Stimulated activated naive CD8-positive, alpha-beta T cell treated with anti-CD3 and anti-CD28 coated beads, Interleukin-15, amount 100 ng/mL, for 72 hours (primary cell): ENCODE measurements around the gene CHST8.

Experiments
- ATAC-seq: fragments of 150-1000 bp; cut with Tn5 transposase; 2 replicates; pipeline ENCODE4 v1.10.0; 2021; ENCODE audit warnings: mild to moderate bottlenecking, moderate library complexity
- DNase-seq, 2 donors: peaks; one replicate each; pipeline ENCODE4 v3.0.0; 2021 to 2022
- H3K27ac Mint-ChIP-seq, 2 donors: one replicate each; pipeline ENCODE4 v1.8.0; 2022; ENCODE audit warnings: mild to moderate bottlenecking in 2 of 2, mixed read lengths in 2 of 2, moderate library complexity in 2 of 2
- H3K27me3 Mint-ChIP-seq: one replicate; pipeline ENCODE4 v1.8.0; 2022; ENCODE audit warnings: mixed read lengths
- H3K4me1 Mint-ChIP-seq: one replicate; pipeline ENCODE4 v1.8.0; 2022; ENCODE audit warnings: mild to moderate bottlenecking, mixed read lengths
- H3K4me3 Mint-ChIP-seq, 2 donors: one replicate each; pipeline ENCODE4 v1.8.0; 2022; ENCODE audit warnings: mild to moderate bottlenecking in 2 of 2, mixed read lengths in 2 of 2, moderate library complexity in 1 of 2
- H3K9me3 Mint-ChIP-seq, 2 donors: one replicate each; pipeline ENCODE4 v1.8.0; 2022; ENCODE audit warnings: mixed read lengths in 2 of 2

CHST8 gene

DNA sequence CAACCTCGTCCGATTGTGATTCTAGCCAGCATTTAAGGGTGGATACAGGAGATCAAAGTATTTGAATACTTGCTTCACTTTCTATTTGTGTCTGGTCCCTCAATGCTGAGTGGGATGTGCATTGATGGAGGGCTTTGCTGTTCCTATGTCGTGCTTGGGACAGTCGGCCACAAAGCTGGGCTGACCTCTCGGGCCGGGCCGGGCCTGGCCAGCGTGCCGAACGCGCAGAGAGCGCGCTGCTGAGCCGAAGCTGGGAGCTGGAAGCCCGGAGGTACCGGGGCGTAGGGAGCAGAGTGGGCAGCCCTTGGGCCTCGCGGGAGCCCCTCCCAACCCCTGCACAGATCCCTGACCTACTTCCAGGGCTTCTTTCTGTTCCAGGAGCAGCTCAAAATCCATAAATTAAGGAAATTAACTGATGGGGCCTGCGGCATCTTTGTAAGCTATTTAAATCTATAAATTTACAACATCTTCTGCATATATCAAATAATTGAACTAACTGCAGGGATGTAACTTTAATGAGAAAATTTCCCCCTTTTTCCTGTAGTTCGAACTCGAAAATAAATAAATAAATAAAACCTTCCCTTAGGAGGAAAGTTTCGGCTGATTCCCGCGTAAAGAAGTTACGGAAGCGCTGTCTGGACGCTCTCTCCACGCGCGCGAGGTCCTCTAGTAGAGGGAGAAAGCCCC lies 173.1 kb downstream of the CHST8 start:
- Mint-ChIP-seq H3K27me3 (peaks cover 60% of the 10 kb centered on the region), H3K27ac (no peak overlapping the region), H3K9me3 (no peaks in the 10 kb centered on the region), H3K4me1 (peaks cover 8% of the 10 kb centered on the region), H3K4me3 (peak overlapping the region; percentile 75 to 78)
- no peak for ATAC-seq
- no peak for DNase-seq

DNA sequence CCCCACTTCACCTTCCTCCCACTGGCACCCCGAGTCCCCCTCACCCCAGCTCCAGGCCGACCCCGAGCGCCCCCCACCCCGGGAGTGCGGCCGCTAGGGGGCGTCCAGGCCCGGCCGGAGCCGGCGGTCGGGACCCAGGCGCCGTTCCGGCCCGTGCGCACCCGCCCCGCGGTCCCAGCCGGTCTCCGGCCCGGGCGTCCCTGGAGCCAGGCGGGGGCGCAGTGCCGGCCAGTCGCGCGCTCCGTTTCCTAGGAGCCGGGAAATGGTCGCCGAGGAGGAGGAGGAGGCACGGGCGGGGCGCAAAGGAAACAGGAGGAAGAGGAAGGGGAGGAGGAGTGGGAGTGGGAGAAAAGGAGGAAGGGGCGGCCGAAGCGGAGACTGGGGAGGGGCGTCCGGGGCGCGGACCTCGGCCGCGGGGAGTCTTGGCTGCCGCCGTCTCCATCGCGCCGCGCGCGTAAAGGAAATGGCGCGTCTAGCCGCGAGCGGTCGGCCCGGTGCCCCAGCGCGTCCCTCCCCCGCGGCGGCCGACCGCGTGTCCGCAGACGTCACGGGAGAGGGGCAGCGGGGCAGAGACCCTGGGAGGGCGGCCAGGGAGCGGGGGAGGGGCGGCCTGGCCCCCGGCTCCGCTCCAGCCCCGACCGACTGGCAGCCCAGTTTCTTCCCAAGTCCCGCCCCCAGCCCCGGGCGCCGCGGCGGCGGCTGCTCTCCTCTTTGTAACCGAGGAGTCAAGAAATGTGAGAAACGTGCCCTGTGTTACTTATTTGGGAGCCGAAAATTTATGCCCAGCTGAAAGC lies 173.8 kb downstream of the CHST8 start:
- H3K27ac Mint-ChIP-seq = peak overlapping the region in 1 of 2 donors; percentile 72

DNA sequence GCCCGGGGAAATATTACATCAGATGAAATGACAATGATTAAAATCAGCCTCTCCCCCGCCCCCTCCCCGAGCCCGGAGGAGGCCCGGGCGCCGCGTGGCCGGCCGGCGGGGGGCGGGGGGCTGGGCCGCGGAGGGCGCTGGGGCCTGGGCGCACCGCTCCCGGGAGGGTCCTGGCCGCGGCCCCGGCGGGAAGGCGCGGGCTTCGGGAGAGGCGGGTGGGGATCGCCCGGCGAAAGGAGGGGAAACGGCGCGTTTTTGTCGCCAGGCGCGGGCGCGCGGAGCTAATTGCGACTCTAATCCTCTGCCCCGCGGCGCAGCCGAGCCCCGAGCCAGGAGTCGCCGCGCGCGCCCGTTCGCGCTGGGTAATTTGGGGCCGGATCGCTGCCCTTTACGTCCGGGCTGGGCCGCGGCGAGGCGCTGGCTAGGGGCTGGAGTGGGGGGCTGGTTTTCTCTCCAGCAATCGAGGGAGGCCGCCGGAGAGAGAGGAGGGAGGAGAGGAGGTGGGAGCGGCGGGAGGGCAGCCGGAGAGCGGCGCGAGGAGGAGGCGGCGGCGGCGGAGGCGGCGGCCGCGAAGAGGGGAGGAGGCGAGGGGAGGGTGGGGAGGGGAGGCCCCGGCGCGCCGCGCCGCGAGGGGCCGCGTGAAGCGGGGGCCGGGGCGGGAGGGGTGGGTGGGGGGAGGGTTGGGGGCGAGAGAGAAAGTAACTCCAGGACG lies 174.6 kb downstream of the CHST8 start, which contains the start of gene KCTD15:
Gene KCTD15, plus strand, starts transcription at position 707 of the 712 bp plus-strand sequence. CDS start 3,585 bp downstream, outside the sequence.
- Mint-ChIP-seq H3K4me3 (peak within 1 kb of the TSS; percentile 85 to 91), H3K9me3 (no peaks in the 10 kb centered on the region), H3K27me3 (peaks cover 57% of the 10 kb centered on the region), H3K27ac (peak within 1 kb of the TSS; percentile 74 to 76), H3K4me1 (peaks cover 8% of the 10 kb centered on the region)
- ATAC-seq = peak; percentile 37
- peak; percentile 50 to 52 for DNase-seq

More for the DNA sequence above, 173.8 kb downstream of the CHST8 start:
- H3K27me3 Mint-ChIP-seq = peaks cover 64% of the 10 kb centered on the region
- peak; percentile 58 to 67 for DNase-seq
- H3K9me3 Mint-ChIP-seq = no peaks in the 10 kb centered on the region
- peaks cover 8% of the 10 kb centered on the region for H3K4me1 Mint-ChIP-seq
- peak; percentile 75 for ATAC-seq
- peak overlapping the region; percentile 75 to 80 for H3K4me3 Mint-ChIP-seq

DNA sequence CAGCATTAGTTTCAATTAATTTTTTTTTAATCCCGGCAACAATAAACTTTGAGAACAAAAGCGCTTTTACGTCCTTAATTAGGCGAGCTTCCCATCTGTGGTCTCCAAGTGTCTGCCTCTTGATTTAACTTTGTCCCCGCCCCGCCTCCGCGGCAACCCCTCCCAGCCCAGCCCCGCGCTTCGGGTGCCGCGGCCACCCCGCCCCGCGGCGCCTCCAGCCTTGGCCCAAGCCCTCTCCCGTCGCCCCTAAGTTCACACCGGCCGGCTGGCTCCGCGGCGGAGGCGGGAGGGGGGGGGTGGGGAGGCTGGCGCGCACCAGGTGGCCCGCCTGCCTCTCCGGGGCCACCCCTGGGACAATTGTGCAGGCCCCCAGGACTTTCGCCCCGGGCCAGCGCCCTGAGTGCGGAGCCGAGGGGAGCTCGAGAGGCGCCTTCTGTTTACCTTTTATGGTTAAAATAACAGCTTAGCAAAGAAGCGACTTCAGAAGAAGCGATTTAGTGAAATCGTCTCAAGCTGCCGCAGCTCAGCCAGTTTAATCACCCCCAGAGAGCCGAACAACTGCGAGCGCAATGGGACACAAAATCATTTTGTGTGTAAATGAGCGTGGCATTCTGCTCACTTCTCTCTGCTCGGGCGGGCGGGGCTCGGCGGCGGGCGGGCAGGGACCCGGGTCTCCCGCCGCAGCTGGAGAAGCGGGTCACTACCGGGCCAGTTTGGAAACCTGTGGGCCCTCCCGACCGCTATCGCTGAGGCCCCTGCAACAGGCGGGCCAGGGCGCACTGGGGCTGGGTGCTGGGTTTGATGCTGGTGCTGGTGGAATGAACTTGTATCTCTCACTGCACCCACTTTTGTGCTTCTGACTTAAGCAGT lies 176.3 kb downstream of the CHST8 start:
- H3K4me3 Mint-ChIP-seq = peak overlapping the region; percentile 78 to 79
- no peak overlapping the region for H3K27ac Mint-ChIP-seq
- H3K4me1 Mint-ChIP-seq = peaks cover 8% of the 10 kb centered on the region
- H3K9me3 Mint-ChIP-seq = no peaks in the 10 kb centered on the region
- DNase-seq = no peak
- ATAC-seq = no peak
- peaks cover 40% of the 10 kb centered on the region for H3K27me3 Mint-ChIP-seq

DNA sequence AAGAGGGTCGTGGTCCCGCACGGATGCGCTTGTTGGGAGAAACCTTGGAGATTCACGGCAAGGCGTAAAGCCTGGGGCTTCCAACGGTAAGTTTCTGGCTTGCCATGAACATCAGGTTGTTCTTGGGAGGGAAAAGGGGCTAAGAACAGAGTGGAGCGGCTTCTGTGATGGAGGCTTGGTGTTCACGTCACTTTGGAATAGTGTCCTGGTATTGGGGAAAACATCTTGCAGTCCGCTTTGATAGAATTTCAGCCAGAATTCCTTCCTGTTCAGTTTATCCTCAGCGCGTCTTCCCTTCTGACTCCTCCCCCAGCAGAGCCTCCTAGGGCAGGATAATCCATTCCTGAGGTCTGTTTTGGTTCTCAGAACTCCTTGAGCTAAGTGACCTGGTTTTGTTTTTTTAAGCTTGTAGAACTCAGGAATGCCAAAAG lies 176.9 kb downstream of the CHST8 start:
- H3K4me3 Mint-ChIP-seq = no peak overlapping the region
- no peak overlapping the region for H3K27ac Mint-ChIP-seq
- H3K4me1 Mint-ChIP-seq = peaks cover 8% of the 10 kb centered on the region
- no peaks in the 10 kb centered on the region for H3K9me3 Mint-ChIP-seq
- ATAC-seq (no peak), DNase-seq (no peak)
- H3K27me3 Mint-ChIP-seq = peaks cover 34% of the 10 kb centered on the region

DNA sequence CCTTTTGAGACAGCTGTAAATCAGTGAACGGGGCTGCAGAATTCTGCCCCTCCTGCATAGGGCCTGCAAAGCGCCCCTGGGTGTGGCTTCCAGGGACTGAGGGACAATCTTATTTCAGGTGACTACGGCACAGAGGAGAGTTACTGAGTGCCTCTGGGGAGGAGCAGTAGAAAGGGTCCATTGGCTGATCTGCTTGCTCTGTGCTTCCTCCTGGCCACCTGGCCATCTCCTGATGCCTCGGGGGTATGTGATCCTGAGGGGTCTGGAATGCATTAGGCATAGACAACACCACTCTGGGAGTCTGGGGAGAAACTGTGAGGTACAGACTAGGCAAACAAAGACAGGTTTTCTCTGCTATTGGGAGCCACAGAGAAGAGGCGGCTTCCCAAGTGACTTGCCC lies 177.7 kb downstream of the CHST8 start:
- Mint-ChIP-seq H3K4me3 (no peak overlapping the region), H3K9me3 (no peaks in the 10 kb centered on the region), H3K27ac (no peak overlapping the region), H3K4me1 (peaks cover 7% of the 10 kb centered on the region), H3K27me3 (peaks cover 30% of the 10 kb centered on the region)
- DNase-seq = no peak
- ATAC-seq = no peak

DNA sequence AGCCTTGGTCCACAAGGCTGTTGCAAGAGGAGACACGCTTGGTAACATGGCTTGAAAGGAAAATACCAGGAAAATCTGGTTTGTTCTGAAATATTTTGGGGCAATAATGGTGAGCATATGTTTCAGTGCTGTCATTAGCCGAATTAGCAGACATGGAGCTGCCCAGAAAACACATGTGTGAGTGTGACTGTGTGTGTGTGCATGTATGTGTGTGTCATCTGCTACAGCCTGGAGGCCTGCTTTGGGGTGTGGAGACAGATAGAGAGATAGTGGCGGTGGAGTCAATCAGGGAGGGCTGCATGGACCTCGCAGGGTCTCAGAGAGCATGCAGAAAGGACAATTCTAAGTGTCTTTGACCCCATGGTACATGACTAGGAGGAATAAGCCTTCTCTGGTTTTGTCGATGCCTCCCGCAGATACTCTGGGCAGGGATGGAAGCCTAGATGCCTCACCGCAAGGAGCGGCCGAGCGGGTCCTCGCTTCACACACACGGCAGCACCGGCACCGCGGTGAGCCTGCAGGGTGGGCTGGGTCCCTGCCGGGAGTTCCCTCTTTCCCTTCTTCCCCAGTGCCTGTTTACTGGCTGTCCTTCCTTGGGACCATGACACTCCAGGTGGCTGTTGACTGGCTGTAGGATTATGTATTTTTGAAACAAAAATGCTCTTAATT lies 178.4 kb downstream of the CHST8 start:
- Mint-ChIP-seq H3K4me3 (no peak overlapping the region), H3K27me3 (peaks cover 25% of the 10 kb centered on the region), H3K27ac (no peak overlapping the region), H3K4me1 (peaks cover under 1% of the 10 kb centered on the region), H3K9me3 (no peaks in the 10 kb centered on the region)
- DNase-seq (no peak), ATAC-seq (no peak)

DNA sequence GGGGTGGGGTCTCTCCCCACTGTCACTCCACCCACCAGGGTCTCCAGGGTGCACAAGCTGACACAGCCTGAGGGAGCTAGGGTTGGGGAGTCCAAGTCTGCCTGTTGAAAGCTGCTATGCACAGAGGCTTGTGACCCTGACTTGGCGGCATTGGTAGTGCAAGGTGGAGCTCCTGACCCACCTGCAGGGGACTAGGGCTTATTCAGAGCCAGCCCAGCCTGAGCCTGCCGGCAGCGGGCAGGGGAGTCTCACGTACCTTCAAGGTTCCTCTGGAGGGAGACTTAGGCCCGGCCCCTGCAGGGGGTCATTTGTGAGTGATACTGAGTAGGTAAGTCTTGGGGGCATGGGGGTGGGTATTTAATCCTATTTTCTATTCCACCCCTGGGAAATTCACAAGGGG lies 179.7 kb downstream of the CHST8 start:
- Mint-ChIP-seq H3K4me3 (no peak overlapping the region), H3K4me1 (no peaks in the 10 kb centered on the region), H3K27me3 (peaks cover 25% of the 10 kb centered on the region), H3K9me3 (no peaks in the 10 kb centered on the region), H3K27ac (no peak overlapping the region)
- DNase-seq (no peak), ATAC-seq (no peak)

DNA sequence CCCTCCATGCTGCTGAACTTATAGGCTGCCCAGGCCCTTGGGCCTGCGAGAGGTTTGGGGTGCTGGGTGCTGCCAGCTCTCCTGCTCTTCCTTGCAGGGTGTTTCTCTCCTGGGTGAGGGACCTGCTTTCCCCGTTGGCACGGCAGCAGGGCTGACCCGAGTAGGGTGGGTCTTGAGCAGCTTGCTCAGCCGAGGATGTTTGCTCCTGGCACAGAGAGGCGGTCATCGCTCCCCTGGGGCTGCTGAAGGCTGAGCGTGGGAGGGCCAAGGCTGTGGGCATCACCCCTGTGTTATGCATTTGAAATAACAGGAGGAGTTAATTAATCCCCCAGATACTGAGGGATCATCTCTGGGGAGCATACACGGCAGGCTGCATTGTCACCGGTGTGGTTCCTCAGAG lies 180.2 kb downstream of the CHST8 start:
- no peaks in the 10 kb centered on the region for H3K4me1 Mint-ChIP-seq
- H3K9me3 Mint-ChIP-seq = no peaks in the 10 kb centered on the region
- H3K4me3 Mint-ChIP-seq = no peak overlapping the region
- H3K27ac Mint-ChIP-seq = peak overlapping the region in 1 of 2 donors; percentile 28
- DNase-seq (no peak), ATAC-seq (no peak)
- H3K27me3 Mint-ChIP-seq = peaks cover 25% of the 10 kb centered on the region

DNA sequence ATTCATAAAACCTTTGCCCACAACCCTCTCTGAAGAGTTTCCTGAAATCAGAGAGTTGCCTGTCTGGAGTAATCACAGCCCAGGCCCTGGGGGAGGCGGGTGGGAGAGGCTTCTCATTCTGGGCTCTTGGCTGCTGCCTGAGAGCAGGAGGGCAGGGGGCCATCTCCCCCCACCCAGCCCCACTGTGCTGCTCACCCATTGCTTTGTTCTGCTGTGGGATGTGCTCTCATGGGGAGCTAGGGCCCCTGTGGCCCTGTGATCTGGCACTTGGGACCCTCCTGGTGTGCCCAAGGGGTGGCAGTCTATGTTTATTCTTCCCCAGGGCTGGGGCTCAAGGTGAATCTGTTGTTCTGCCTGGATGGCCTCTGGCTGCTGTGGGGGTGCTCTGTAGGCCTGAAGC lies 181.0 kb downstream of the CHST8 start:
- H3K27ac Mint-ChIP-seq = no peak overlapping the region
- H3K27me3 Mint-ChIP-seq = peaks cover 25% of the 10 kb centered on the region
- DNase-seq = no peak
- H3K4me3 Mint-ChIP-seq = no peak overlapping the region
- ATAC-seq = peak; percentile 23
- no peaks in the 10 kb centered on the region for H3K9me3 Mint-ChIP-seq
- H3K4me1 Mint-ChIP-seq = no peaks in the 10 kb centered on the region

DNA sequence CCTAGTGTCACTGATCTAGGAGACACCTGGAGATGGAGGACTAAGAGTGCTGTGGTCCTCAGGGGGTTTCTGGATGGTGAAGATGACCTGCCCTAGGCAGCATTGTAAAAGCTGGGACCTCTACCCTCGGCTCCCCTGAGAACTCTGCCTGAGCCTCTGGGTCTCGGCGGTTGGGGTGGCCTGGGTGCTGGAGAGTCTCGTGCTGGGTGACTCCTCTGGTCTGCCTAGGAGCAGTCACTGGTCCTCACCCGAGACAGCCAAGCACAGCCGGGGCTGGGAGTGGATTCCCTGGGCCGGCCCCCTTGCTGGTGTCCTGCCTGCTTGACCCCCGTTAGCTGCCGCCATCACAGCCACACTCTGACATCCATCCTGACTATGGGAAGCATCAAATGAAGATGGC lies 181.6 kb downstream of the CHST8 start:
- H3K4me1 Mint-ChIP-seq = no peaks in the 10 kb centered on the region
- no peak overlapping the region for H3K4me3 Mint-ChIP-seq
- DNase-seq (no peak), ATAC-seq (no peak)
- peaks cover 21% of the 10 kb centered on the region for H3K27me3 Mint-ChIP-seq
- H3K27ac Mint-ChIP-seq = no peak overlapping the region
- no peaks in the 10 kb centered on the region for H3K9me3 Mint-ChIP-seq

DNA sequence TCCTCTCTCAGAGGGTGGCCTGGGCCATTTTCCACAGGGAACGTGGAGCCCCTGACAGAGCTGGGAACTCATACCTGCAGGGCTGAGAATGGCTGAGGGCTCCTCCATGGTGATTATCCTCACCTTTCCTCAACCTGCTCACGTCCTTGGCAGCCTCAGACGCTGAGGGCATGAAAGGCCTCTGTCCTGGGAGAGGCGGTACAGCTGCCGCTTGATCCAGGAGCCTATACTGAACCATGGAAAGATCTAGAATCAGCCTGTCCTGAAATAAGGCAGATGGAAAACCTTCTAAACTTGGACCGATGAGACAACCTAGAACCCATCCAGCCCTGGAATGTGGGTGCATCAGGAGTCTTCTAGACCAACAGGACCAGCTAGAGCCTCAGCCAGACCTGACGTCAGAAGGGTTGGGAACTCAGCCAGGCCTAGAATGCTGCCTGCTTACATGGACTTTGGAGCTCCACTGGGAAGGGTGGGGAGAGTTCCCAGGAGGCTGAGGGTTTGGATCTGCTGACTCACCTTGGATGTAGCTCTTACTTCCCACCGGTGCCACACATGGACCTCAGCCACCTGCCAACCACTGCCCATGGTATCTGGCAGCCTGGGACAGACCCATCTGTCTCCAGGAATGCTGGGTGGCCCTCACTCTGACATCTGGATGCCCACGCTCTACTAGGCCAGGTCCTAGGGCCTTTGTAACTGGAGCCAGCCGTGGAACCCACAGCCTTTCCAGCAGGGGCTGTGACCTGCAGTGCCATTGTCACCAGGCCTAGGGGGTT lies 182.5 kb downstream of the CHST8 start:
- H3K27me3 Mint-ChIP-seq = peaks cover 13% of the 10 kb centered on the region

DNA sequence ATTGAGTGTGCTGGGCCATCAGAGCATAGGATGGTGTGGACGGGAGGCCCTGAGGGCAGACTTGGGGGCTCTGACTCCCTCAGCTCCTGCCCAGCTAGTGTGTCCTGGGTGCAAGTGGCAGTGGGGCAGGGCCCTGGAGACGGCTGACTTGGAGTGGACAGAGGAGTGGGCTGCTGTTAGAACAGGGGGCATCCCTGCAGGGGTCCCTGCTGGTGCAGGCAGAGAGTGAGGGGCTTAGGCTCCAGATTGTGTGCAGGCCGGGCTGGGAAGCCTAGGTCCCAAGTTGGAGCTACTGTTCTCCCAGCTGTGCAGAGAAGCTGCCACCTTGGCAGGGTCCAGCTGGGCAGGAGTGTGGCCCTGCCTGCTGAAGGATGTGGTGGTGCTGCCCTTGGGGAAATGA lies 183.6 kb downstream of the CHST8 start:
- Mint-ChIP-seq H3K4me3 (no peak overlapping the region), H3K27ac (no peak overlapping the region), H3K9me3 (no peaks in the 10 kb centered on the region), H3K27me3 (peaks cover 2% of the 10 kb centered on the region), H3K4me1 (no peaks in the 10 kb centered on the region)
- no peak for DNase-seq
- no peak for ATAC-seq

More for the DNA sequence above, 182.5 kb downstream of the CHST8 start:
- Mint-ChIP-seq H3K27ac (no peak overlapping the region), H3K9me3 (no peaks in the 10 kb centered on the region), H3K4me1 (no peaks in the 10 kb centered on the region), H3K4me3 (no peak overlapping the region)
- DNase-seq = no peak
- no peak for ATAC-seq
